ENCODE data around the gene GPR153.

The GPR153 gene

GRCh38 chr1:6286266-6286665 lies 25.4 kb upstream of the GPR153 start:
- no peak for DNase-seq

DNA sequence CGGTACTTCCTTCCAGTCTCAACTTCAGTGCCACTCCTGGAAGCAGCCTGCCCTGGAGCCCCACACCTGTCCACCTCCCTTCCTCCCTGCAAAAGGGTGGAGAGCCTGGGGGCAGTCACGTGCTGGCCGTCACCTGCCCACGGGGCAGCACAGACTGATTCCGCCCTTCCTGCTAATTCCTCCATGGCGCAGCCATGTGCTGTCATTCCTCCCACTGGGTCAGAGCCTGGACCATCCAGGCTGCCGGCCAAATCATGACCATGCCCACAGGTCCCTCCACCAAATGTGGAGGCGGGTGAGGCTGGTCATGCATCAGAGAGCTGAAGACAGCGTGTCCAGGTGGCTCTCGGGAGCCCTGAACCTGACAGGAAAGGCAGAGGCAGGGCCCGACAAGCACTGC lies 24.4 kb upstream of the GPR153 start:
- DNase-seq: no peak

DNA sequence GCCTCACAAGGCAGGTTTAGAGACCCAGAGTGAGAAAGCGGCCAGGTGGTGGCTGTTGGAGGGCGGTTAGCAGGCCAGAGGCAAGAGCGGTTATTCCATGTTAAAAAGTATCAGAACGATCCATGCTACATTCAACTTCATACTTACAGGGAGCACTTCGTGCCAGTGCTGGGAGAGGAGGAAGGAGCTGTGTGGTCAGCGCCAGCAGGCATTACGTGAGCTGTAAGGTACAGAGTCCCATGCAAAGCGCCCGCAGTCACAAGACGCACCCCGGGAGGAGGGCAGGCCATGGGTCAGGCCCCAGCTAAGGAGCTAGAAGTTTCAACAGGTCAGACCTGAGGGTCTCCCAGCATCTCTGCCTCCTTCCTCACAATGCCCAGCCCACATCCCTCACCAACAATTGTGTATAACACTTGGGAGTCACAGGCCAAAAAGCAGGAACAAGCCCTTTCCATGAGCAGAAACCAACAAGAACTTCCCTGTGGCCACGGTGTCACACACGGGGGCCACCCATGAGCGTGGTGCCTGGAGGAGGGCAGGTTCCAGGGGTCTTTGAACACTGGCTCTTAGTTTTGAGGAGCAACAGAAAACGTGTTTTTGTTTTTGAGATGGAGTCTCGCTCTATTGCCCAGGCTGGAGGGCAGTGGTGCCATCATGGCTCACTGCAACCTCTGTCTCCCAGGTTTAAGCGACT lies 21.8 kb upstream of the GPR153 start:
- no peak for DNase-seq

DNA sequence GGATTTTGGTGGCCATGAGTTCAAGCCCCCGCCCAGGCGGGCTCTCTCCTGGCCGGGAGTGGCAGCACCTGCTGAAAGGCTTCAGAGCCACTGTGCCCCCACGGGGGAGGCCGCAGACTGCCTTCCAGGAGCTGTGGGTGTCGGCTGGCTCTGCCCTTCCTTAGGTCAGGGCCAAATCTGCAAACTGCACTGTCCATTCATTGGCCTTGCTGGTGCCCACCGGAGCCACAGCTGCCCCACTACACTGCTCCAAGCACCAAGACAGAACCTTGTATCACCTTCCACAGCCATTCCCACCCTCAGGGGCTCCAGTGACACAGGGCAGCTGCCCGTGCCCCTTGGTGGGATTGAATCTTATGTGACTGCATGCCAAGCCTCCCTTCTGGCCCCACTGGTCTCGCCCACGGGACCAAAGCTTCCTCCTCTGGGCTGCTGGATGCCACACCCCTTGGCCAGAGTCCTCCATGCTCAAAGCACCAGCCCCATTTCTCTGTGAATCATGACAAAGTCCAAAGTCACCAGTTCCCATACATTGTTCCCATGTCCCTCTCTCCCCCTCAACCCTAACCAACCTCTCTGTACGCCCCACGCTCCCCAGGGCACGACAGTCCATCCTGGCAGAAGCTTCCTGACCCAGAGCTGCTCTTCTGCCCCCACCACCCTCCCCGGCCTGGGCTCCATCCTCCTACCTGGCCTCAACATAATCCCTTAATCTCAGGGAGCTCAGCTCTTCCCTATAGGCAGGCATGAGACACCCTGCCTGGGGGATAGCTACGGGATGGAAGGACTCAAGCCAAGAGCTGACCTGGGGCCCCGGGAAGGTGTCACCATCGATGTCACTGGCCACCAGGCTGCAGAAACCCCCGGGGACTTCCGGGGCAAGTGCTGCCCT lies 20.9 kb upstream of the GPR153 start:
- no peak for DNase-seq

GRCh38 chr1:6280761-6281451 lies 20.0 kb upstream of the GPR153 start:
- DNase-seq: no peak

GRCh38 chr1:6279613-6280383 lies 18.9 kb upstream of the GPR153 start:
- DNase-seq: no peak

DNA sequence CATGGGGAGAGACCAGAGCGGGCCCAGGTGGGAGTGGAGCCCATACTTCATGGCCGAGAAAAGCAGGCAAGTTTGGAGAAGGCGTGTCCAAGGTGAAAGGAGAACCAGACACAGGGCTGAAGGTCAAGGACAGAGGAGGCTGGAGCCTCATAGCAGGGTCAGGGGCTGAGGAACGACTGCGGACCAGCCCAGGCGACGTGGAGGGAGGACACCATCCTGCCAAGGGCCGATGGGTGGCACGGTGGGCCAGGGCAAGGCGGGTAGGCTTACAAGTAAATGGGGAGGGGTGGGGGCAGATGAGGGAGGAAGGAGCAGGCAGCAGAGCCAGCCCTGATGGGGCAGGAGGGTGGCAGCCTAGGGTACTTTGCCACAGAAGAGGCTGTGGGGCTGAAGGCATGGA lies 18.2 kb upstream of the GPR153 start:
- no peak for DNase-seq

DNA sequence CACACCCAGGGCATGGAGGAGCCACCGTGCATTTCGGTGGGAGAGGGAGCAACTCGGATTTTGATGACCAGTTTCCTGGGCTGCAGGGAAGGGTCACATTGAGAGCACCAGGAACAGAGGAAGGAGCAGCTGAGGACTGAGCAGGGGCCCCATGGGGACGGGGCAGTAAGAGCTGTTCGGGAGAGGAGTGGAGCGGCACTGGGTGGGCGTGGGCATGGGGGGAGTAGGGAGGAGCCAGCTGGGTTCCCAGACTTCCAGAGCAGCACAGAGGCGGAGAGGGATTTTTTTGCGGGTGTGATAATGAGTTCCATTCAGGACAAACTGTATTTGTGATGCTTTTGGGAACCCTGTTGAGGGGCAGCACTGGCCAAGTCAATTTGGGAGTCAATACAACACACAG lies 17.4 kb upstream of the GPR153 start:
- no peak for DNase-seq

DNA sequence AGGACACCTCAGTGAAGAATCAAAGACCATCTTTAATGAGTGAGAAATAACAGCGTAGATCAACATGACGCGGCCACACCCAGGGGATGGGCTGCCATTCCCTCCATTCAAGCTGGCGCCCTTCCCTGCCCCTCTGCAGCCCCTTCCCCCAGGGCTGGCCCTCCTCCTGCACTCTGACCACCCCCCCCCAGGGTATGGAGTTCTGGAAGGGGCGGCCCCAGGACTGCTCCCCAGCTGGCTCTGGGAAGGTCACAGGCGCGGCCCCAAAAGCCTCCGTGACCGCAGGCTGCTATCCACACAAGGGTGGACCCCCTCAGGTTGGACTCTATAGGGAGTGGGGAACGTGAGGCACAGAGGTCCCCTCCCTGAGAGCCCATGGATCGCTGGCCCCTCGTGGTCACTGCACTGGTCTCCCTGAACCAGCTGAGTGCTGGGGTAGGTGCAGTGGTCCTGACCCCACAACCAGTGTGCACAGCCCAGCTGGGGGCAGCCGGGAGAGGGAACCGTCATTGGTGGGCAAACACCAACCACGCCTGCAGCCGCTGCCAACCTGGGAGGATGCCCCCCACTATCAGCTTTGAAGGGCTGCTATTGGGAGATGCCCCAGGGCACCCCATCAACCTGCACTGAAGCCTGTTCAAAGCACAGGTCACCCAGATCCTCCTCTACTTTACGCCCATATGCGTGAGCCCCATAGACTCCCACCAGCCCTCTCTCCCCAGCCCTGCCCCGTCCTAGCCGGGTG lies 16.1 kb upstream of the GPR153 start:
- DNase-seq: no peak

GRCh38 chr1:6275826-6276782 lies 15.2 kb upstream of the GPR153 start:
- no peak for DNase-seq

DNA sequence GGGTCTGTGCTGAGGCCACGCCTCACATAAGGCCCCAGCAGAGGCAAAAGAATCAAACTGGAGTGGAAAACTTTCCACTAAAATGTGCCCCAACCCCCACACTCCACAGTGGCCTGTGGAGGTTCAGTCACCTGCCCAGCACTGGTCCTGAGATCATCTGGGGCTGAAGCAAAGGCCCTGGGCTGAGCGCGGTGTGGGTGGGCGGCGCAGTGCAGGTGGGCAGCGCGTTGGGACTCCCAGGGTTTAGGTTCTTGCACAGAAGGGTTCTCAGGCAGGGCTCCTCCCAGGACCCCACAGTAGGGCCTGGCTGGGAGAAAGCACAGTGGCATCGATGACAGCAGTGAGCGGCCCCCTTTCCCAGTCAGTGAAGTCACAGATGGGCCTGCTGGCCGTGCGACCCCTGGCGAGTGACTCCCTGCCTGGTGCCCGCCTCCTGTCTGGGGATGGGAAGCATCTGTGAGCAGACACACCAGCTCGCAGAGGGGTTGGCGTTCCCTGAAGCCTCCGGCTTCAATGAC lies 13.8 kb upstream of the GPR153 start:
- no peak for DNase-seq

DNA sequence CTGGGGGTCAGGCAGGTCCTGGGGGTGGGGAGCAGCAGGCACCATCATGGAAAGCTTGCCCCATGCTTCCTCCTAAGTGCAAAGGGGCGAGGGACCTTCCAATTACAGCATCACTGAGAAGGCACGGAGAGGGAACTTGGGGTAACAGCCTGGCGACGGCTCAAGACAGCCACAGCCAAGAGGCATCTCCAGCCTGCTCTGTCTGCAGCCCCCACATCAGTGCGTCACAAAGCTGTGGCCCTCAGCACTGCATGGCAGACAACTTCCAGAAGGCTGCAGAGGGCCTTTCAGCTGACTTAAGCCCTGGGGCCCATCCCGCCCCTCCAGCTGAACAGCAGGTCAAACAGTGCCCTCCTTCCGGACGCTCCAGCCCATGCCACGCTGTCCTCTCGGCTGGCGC lies 13.2 kb upstream of the GPR153 start:
- DNase-seq: no peak

- no peak for DNase-seq
Measured at GRCh38 chr1:6273380-6273891, 12.5 kb upstream of the GPR153 start.

GRCh38 chr1:6272868-6273267 lies 12.0 kb upstream of the GPR153 start:
- no peak for DNase-seq

DNA sequence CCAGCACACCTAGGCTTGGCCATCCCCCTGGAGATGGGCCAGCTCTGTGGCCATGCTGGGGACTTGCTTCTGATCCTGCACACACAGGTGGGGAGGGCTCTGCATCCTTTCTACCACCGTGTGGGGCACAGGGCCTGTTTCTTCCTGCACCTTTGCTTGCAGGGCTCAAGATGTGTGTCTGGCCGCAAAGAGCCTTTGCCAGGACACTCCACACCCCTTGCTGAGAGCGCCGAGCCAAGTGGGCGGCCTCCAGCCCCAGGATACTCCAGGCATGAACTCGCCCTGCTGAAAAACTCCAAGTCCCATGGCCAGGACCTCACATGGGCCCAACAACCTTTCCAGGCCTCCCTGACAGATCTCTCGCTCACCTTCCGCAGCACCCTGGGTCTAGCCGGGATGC lies 11.6 kb upstream of the GPR153 start:
- no peak for DNase-seq

DNA sequence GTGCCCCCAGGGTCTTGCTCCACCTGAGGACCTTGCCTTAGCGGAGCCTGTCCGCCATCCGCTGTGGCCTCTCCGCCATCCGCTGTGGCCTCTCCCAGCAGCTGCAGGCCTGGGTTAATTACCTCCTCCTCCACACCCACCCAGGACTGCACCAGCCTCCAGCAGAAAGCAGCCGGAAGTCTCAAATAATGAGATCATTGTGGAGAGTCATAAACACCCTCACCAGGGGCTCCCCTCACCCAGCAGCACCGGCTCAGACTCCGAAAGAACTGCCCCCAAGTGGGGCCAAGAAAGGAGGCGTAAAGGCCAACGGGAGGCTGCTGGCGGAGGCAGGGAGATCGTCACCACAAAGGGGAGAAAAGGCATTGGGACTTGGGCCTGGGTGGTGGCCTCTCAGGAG lies 10.7 kb upstream of the GPR153 start:
- DNase-seq: no peak

DNA sequence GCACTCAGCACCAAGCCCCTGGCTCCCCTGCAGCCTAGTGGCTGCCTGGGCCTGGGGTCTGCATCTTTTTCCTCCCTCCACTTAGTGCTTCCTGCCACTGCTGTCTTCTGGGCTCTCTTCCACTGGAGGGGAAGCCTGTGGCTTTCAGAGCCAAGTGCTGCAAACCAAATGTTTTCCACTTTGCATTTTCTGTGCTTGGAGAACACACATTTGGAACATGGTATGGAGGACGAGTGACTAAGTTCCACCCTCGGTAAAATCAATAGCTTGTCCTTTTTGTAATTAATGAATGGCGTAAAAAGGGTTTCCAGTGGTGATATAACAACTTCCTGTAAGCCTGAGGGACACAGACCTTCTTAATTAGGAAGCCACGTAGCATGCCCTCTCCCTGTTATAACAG lies 10.1 kb upstream of the GPR153 start:
- DNase-seq: no peak

GRCh38 chr1:6270401-6270800 lies 9.5 kb upstream of the GPR153 start:
- no peak for DNase-seq

DNA sequence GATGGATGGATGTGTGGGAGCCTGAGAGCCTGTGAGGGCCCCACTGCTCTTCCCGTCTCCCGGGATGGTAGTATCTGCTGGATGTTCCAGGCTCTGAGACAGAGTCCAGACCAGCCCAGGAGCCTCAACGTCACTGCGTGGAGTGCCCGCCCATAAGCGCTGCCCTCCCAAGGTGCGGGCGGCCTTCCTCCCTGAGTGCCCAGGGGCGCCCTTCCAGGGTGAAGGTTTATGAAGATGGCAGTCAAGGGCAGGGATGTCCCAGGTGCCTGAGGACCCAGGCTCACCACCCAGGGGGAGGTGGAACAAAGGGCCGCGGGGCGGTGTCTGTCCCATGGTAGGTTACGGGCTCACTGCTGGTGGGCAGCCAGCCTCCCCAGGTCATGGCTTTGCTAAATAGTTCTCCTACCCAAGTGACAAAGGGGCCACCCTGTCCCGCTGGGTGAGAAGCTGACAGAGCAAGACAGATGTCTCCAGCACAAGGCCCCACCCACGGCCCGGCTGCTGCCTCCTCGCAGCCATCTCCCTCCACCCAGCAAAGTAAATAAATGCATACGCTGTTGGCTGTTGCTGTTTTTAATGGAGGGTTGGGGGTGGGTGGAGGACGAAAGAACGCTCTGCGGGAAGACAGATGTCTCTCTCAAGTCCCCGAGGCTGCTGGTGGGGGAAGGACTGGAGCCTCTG lies 9.0 kb upstream of the GPR153 start:
- no peak for DNase-seq

GRCh38 chr1:6269296-6269695 lies 8.4 kb upstream of the GPR153 start:
- DNase-seq: no peak

Measured in central memory CD4-positive, alpha-beta T cell (primary cell).